Brain pericyte (primary cell): ENCODE measurements around the gene SCAND1.

Experiments
- DNase-seq: peaks from one replicate; pipeline ENCODE4 v3.0.0-alpha.2; 2012; ENCODE audit warnings: low read depth, low spot score

Gene SCAND1

DNA sequence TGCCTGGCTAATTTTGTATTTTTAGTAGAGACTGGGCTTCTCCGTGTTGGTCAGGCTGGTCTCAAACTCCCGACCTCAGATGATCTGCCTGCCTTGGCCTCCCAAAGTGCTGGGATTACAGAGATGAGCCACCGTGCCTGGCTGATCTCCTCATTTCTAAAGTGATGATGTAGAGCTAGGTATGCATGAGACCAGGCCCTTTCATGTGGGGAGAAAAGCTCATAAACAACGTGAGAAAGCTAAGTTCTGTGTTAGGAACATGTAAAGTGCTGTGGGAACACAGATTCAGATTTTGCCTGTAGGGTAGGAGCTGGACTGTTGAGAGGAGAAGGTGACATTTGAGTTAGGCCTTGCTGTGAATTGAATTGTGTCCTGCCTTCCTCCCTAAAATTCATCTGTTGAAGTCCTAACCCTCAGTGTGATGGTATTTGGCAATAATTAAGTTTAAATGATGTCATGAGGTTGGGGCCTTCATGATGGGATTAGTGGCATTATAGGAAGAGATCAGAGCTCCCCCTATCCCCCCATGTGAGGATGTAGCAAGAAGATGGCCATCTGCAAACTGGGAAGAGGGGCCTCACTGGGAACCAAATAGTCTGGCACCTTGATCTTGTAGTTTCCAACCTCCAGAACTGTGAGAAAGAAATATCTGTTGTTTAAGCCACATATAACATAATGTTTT is 49.2 kb downstream of the SCAND1 start:
- no peak for DNase-seq

- DNase-seq: no peak
Measured at GRCh38 chr20:35903843-35904242, 50.5 kb downstream of the SCAND1 start.
